Hepatocyte (in vitro differentiated cells): ENCODE results near the gene WASHC4.

Experiments used
- CTCF ChIP-seq: fragments of 200-600 bp; sonication (generic); IDR thresholded peaks from 2 replicates; pipeline ENCODE4 v1.5.1; 2016; ENCODE audit warnings: antibody characterized with exemption, mild to moderate bottlenecking; ENCODE audit not compliant: poor library complexity
- EZH2 ChIP-seq: fragments of 200-600 bp; sonication (generic); IDR thresholded peaks from 2 replicates; pipeline ENCODE4 v1.6.1; 2016; ENCODE audit warnings: antibody characterized with exemption, mild to moderate bottlenecking, borderline replicate concordance
- EZH2phosphoT487 ChIP-seq: fragments of 200-600 bp; sonication (generic); IDR thresholded peaks from one replicate; pipeline ENCODE4 v1.6.1; 2018; ENCODE audit warnings: antibody characterized with exemption, mild to moderate bottlenecking, low read depth, moderate library complexity; ENCODE audit not compliant: unreplicated experiment, severe bottlenecking

GRCh38 chr12:105083031-105083430 is 24.5 kb upstream of the WASHC4 start:
- TF ChIP-seq CTCF (no peak), EZH2 (no peak), EZH2phosphoT487 (no peak)
